DMS53 treated with DMSO at 0.1 percent for 48 hours (cell line): ENCODE data around the gene UBAP2.
A peak's percentile ranks its signal among the peaks of the same experiment; 100 is the strongest.
"Not testable (repeated sequence)": the region's sequence is repeated elsewhere in the genome, so short reads cannot be mapped to it uniquely, and the experiment has no call there.

ENCODE experiments used
- DNase-seq: peaks from one replicate; lab custom pipeline; 2025; ENCODE audit not compliant: unreplicated experiment; lab: John Stamatoyannopoulos, UW

The UBAP2 gene

GRCh38 chr9:34047864-34048726, 592 bp downstream of the UBAP2 start:
- peak; percentile 2 for DNase-seq

GRCh38 chr9:34046784-34047379, 1.8 kb downstream of the UBAP2 start:
- no peak for DNase-seq

GRCh38 chr9:34045903-34046302, 2.8 kb downstream of the UBAP2 start:
- no peak for DNase-seq

GRCh38 chr9:34042074-34042473, 6.6 kb downstream of the UBAP2 start:
- DNase-seq: not testable (repeated sequence)

- not testable (repeated sequence) for DNase-seq
These were observed 9.8 kb downstream of the UBAP2 start for GRCh38 chr9:34038851-34039250.

GRCh38 chr9:34037626-34038025, 11.1 kb downstream of the UBAP2 start:
- no peak for DNase-seq

GRCh38 chr9:34036625-34037024, 12.1 kb downstream of the UBAP2 start:
- no peak for DNase-seq

- no peak for DNase-seq
These were observed 13.0 kb downstream of the UBAP2 start for GRCh38 chr9:34035656-34036055.

- DNase-seq: no peak
These were observed 14.0 kb downstream of the UBAP2 start for GRCh38 chr9:34034698-34035065.

GRCh38 chr9:34032631-34033030, 16.1 kb downstream of the UBAP2 start:
- no peak for DNase-seq

GRCh38 chr9:34027845-34028574, 20.7 kb downstream of the UBAP2 start:
- DNase-seq: no peak

GRCh38 chr9:34025811-34026210, 22.9 kb downstream of the UBAP2 start:
- DNase-seq: no peak

GRCh38 chr9:34025062-34025461, 23.6 kb downstream of the UBAP2 start:
- DNase-seq: no peak

- not testable (repeated sequence) for DNase-seq
These were observed 24.2 kb downstream of the UBAP2 start for GRCh38 chr9:34024476-34024875.

GRCh38 chr9:34016149-34016548, 32.5 kb downstream of the UBAP2 start:
- no peak for DNase-seq

- DNase-seq: no peak
These were observed 37.7 kb downstream of the UBAP2 start for GRCh38 chr9:34010979-34011378.

GRCh38 chr9:34001951-34002350, 46.7 kb downstream of the UBAP2 start:
- no peak for DNase-seq

- DNase-seq: no peak
These were observed 47.4 kb downstream of the UBAP2 start for GRCh38 chr9:34001298-34001697.

- no peak for DNase-seq
These were observed 53.2 kb downstream of the UBAP2 start for GRCh38 chr9:33995449-33995848.

- no peak for DNase-seq
These were observed 55.6 kb downstream of the UBAP2 start for GRCh38 chr9:33993104-33993503.

- no peak for DNase-seq
These were observed 56.1 kb downstream of the UBAP2 start for GRCh38 chr9:33992632-33993031.
